ENCODE measurements around the gene RUNX1. TPM values are rescaled to one million over a fixed set of nuclear protein-coding genes. Genes with fewer than 3 reads are reported as not detected.

The RUNX1 gene
- total RNA-seq, 1 experiment from 2014 or later = 3.9 TPM

DNA sequence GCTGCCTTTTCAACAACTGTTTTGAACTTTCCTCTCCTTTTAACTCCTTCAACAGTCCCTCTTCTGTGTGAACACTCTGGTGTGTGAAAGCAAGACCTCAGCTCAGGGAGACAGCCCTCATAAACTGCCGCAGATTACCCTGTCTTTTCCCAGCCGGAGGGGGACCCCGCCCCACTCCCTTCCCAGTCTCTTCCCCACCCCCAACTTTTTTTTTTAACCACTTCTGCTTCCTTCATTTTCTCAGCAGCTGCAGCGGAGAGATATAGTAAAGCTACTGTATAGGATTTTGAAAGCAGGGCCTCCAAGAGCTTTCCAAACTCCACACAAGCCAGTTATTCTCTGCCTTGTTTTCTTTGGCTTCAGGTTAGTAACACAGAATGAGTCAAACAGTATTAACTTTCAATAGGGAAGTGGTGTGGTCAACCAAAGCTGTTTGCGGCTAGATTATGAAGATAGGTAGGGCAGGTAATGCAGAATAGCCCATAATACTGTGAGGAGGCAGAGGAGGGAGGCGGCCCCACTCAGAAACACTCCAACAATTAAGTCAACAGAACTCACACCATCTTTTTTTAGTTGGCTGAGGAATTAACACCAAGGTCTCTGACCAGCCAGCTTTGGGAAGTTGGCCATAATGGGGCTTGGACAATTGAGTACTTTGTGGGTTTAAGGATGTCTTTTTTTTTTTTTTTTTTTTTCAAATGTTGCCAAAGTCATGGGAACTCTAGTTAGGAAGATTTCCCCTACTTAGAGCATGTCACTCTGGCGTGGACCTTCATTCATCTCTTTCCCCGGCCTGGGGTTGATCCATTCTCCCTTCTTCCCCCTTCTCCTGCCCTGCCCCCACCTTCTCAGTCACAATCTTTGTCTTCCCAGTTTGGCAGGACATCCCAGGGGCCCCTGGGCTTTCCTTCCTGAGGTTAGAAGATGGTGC is 203.3 kb downstream of the RUNX1 start:
- in situ Hi-C loops (cut with HindIII; ENCODE audit: low pct_unique_long_range_greater_than_20kb, low sequenced_read_pairs) = no loop called here
- DNase-seq (ENCODE audit: low read depth, low spot score) = peak; percentile 44

DNA sequence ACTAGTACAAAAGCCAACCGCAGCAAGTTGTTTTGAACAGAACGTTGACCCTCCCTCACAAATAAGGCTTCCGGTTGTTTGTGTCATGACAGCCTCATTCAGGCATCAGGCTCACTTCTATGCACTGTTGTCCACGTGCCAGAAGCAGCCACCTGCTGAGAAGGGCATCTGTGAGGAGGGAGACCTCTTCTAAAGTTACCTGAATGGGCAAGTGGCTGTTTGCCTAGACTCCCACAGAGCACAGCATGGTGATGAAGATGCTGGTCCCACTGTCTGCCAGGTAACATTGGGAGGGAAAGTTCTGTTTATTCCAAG is 204.2 kb downstream of the RUNX1 start:
- in situ Hi-C loops (cut with HindIII; ENCODE audit: low pct_unique_long_range_greater_than_20kb, low sequenced_read_pairs) = no loop called here

DNA sequence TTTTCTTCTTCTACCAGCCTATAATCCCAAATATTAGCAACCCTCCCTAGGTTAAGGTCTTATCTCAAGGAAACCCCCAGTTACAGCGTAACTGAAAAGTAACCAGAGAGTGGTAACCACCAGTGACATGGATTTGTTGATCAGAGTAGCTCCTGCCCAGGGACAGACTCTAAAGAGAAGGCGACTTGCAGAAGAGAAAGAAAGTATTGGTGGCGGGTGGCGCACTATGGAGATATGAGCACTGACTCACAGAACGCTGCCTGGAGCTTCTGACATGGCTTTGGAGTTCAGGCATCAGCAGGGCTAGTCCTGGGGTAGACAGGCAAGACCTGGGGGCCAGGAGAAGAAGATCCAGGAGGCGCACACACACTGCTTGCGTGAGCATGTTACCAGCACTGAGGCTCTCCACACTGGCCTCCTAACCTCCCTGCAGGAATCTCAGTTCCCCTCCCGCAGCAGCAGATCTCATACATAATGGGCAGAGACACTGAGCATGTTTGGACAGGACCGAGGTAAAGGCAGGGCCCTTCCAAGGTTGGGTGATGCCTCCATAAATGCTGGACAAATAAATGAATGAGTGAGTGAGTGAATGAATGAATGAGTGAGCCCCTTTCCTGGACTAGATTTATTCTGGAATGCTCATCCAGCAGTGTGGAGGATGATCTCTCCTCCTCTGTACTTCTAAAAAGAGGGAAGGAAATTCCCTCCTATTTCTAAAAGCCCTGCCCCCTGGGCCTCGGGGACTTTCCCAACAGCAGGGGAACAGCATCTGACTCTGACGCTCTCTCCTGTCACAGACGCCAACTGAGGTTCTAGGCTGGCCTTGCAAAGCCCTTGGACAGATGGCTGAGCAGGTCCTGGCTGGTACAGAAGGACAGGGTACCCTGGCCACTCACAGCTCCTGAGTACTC is 204.8 kb downstream of the RUNX1 start:
- in situ Hi-C loops (cut with HindIII; ENCODE audit: low pct_unique_long_range_greater_than_20kb, low sequenced_read_pairs) = no loop called here
- no peak for DNase-seq (ENCODE audit: low read depth, low spot score)

More for the DNA sequence above, 204.2 kb downstream of the RUNX1 start:
- no peak for DNase-seq (ENCODE audit: low read depth, low spot score)

DNA sequence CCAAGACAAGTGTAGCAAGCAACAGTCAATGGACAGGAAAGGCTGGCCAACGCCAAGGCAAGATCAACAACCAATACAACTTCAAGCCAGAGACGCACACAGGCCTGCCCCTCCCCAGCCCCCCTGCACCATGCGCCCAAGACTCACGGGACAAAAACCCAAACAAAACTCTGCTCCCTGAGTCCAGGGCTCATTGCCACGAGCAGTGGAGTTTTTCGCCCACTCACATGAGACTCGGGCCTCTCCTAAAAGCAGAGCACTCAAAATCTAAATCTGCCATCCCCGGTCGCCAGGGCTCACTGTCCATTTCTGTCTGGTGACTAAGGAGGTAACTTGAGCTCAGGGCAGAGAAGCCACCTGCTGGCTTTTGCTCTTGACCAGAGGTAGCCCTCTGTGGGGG is 205.5 kb downstream of the RUNX1 start:
- DNase-seq (ENCODE audit: low read depth, low spot score) = no peak
- in situ Hi-C loops (cut with HindIII; ENCODE audit: low pct_unique_long_range_greater_than_20kb, low sequenced_read_pairs) = no loop called here

DNA sequence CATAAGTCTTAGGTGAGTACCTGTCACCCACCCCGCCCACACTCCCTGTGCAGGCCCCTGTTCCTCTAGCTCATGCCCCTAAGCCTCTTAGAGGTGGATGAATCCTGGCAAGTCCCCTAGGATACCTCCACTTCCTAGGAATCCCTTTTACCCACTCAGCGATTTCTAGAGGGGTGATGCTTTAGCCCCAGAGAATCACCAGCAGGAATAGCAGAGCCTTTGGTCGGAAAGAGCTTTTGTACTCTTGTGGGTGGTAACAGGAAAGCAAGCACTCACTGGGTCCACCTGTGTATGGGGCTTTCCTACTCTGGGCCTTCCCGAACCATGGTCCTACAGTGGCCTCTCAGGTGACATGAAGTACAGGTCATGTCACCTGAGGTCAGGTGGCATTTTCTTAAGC is 207.9 kb downstream of the RUNX1 start:
- no peak for DNase-seq (ENCODE audit: low read depth, low spot score)
- in situ Hi-C loops (cut with HindIII; ENCODE audit: low pct_unique_long_range_greater_than_20kb, low sequenced_read_pairs) = no loop called here

DNA sequence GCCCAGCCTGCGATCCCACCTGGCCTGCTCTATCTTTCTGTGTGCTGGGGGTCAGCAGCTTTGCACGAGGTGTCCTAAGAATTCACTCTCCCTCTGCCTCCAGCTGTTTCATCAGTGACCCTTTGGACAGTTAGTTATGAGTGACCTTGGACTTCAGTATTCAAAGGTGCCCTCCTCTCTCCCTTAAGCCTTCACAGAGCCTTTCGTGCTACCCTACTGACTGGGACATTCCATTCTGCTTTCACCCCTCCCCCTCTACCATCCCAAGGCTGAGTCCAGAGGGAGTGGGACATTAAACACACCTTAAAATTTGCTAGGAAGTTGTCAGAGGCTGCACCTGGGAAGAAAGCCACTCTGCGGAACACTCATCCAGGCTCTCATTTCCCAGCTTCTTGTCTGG is 208.4 kb downstream of the RUNX1 start:
- in situ Hi-C loops (cut with HindIII; ENCODE audit: low pct_unique_long_range_greater_than_20kb, low sequenced_read_pairs) = no loop called here
- no peak for DNase-seq (ENCODE audit: low read depth, low spot score)

DNA sequence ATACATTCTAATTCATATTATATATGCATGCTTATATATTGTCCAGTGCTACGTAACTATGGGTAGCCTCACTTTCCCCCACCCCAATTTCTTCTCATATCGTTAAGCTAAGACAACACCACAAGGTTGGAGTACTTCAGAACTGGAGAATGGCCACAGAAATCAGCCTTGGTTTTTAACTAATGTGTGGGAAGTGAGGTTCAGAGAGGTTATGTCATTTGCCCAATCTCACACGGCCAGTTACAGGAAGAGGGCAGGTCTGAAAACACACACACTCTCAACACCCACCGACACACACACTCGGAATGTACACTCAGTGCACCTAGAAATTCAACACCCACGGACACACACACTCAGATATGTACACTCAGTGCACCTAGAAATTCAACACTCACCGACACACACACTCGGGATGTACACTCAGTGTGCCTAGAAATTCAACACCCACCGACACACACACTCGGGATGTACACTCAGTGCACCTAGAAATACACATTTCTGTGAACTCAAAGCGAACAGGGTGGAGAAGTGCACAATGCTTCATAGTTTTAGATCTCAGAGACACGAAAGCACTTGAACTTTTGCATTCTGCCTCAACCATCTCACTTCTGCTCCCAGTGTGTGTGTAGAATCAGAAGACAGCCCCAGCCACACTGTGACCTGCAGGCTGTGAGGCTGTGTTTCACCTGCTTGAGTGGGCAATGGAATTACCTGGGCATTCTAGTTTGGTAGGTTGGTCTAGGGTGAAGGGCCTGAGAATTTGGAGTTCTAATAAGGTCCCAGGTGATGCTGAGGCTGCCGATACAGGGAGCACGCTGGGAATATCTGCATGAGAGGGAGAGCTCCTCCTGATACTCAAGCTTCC is 209.9 kb downstream of the RUNX1 start:
- in situ Hi-C loops (cut with HindIII; ENCODE audit: low pct_unique_long_range_greater_than_20kb, low sequenced_read_pairs) = no loop called here
- no peak for DNase-seq (ENCODE audit: low read depth, low spot score)

DNA sequence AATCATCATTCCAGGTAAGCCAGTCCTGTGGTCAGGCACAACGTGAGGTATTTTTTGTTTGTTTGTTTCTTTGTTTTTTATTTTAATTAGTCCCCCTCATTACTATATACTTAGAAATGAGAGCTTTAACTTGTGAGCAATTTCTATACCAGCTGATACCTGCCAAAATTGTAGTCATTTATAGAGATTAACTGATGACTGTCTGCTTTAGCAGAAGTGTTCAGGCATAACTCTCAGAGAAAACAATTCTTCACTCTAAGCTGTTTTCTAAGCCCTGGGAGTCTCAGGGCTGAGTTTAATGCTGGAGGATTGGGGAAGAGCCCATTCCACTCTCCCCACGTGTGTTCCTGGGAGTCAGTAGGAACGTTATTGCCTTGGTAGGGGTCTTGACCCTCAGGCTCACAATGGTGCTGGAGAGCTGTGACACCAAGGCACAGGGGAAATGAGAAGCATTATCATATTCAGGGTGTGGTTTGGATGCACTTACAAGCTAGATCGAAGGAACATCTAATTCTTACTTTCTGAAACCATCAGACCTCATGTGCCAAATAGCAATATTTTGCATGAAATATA is 212.1 kb downstream of the RUNX1 start:
- in situ Hi-C loops (cut with HindIII; ENCODE audit: low pct_unique_long_range_greater_than_20kb, low sequenced_read_pairs) = no loop called here
- DNase-seq (ENCODE audit: low read depth, low spot score) = no peak

DNA sequence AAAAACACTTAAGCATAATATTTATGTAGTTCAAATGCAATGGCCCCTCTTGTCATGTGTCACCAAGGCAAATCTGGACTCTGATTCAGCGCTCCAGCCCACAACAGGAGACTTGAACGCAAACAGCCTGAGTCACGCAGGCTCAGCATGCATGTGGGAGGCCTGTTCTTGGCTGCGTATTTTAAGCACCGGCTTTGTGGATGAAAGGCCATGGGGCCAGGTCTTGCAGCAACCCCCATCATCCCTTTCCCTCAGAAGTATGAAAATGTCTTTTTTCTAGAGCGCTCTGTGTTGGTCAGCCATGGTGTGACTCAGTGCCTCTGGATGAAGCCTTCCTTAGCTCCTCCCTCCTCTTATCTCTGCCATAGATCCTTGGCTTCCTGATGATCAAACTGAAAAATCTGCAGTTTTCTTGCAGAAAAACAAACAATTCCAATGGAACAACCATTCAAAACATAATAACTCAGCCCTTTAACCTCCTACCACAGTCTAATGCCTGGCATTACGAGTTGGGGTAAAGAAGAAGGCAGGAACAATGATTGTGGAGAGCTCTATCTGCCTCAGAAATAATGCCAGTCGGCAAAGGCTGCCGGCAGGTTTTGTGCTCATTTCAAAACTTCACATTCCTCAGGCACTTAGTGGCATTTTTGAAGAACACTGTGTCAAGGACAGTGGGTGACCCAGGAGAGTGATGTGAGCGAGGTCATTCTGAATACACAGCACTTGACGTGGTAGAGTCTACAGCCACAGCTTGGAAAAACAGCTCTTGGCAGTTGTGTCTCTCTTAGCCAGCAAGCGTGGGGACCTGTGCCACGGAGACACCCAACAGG is 212.8 kb downstream of the RUNX1 start:
- in situ Hi-C loops (cut with HindIII; ENCODE audit: low pct_unique_long_range_greater_than_20kb, low sequenced_read_pairs) = no loop called here
- no peak for DNase-seq (ENCODE audit: low read depth, low spot score)

DNA sequence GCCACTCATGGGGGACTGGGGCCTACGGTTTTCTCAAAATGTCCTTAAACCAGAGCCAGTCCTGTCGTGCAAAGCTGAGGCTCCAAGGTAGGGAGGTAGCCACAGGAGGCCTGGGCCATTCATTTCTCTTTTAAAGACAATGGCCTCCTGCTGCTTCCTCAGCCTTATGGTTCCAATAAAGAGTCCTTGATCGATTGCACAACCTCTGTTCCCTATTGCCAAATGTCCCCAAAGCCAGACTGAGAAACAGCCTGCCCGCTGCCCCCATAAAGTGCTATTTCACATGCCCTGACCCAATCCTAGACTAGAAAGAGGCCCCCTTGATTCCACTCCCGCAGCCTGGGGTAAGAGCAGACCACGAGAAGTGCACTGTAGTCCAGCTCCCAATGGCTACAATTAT is 213.6 kb downstream of the RUNX1 start:
- DNase-seq (ENCODE audit: low read depth, low spot score) = no peak
- in situ Hi-C loops (cut with HindIII; ENCODE audit: low pct_unique_long_range_greater_than_20kb, low sequenced_read_pairs) = no loop called here

DNA sequence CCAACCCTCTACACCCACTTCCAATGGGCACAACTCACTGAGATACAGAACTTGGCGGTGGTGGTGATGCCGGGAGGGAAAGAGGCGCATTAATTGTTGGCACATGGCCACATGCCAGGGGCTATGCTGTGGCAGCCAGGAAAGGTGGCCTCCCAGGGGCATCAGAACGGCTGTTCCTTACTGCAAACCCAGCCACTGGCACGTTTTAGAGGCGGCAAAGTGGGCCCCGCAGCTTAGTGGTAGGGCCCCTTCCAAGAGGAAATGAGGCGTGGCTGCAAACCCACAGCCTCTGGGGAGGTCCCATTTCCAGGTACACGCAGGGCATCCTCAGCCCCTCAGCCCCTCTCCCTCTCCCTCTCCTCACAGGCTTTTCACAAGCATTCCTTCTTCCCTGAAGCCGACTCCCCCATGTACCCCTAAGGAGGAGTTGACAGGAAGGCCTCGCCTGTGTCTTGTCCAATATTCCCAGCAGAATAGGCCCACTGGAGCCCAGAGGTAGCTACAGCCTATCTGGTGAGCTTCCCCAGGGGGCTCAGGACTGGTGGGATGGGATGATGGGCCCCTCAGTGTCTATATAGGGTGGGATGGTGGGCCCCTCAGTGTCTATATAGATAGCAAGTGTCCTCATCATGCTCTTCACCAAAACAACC is 214.1 kb downstream of the RUNX1 start:
- in situ Hi-C loops (cut with HindIII; ENCODE audit: low pct_unique_long_range_greater_than_20kb, low sequenced_read_pairs) = no loop called here
- DNase-seq (ENCODE audit: low read depth, low spot score) = no peak

DNA sequence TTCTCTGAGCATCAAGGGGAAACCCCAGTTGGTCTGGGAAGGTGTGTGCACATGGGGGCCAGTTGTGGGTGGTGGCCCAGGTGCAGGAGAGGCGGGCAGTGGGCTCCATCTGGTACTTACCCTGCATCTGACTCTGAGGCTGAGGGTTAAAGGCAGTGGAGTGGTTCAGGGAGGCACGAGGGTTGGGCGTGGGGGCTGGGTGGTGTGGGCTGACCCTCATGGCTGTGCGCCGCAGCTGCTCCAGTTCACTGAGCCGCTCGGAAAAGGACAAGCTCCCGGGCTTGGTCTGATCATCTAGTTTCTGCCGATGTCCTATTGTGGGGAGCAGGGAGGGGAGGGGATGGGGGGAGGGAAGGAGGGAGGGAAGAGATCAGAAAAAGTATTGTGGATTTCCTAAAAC is 214.8 kb downstream of the RUNX1 start:
- in situ Hi-C loops (cut with HindIII; ENCODE audit: low pct_unique_long_range_greater_than_20kb, low sequenced_read_pairs) = no loop called here
- no peak for DNase-seq (ENCODE audit: low read depth, low spot score)

DNA sequence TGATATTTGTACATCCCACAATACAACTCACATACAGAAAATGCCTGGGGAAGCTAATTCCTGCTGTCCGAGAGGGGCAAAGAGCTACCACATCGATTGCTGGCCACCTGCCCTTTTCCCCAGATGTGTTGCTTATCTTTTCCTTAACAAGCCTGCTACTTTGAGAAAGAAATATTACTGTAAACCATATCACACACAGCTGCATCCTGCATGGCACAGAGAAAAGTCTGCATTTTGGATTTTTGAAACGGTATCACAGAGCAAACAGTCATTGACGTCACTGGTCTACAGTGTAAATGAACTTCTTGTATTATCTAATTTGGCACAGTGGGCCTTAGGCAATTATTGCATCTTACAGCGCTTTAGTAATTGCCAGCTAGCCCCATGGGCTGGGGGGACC is 215.6 kb downstream of the RUNX1 start:
- DNase-seq (ENCODE audit: low read depth, low spot score) = no peak
- in situ Hi-C loops (cut with HindIII; ENCODE audit: low pct_unique_long_range_greater_than_20kb, low sequenced_read_pairs) = no loop called here

DNA sequence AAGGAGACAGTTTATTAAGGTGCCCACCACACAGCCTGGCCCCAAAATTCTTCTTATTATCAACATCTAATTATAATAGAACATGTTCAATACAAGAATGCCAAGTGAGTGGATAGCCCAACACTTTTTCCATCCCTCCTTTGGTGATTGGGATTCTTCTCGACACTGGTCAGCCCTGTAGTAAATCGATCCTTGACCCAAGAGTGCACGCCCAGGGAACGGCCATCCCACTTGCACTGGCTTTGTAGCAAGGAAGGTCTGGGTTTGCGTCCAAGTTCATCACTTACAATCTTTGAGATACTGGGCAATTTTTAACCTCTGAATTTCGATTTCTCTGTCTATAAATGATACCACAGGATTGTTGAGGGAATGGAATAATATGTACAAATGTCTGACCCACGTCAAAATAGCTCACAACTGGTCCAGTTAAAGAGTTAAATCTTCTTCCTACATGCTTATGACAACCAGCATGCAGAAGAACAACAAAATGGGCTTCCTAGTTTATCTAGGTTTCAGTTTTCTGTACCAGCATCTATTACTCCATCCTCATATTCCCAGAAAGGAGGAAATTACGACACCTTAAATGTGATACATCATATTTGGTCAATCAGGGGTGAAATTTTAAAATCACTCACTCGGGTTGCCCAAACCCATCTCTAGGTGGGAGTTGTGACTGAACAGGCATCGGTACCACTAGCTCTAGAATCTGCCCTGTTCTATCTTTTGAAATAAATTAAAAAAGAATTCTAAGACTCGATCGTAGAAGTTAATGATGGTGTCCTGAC is 218.5 kb downstream of the RUNX1 start:
- DNase-seq (ENCODE audit: low read depth, low spot score) = no peak
- in situ Hi-C loops (cut with HindIII; ENCODE audit: low pct_unique_long_range_greater_than_20kb, low sequenced_read_pairs) = no loop called here

DNA sequence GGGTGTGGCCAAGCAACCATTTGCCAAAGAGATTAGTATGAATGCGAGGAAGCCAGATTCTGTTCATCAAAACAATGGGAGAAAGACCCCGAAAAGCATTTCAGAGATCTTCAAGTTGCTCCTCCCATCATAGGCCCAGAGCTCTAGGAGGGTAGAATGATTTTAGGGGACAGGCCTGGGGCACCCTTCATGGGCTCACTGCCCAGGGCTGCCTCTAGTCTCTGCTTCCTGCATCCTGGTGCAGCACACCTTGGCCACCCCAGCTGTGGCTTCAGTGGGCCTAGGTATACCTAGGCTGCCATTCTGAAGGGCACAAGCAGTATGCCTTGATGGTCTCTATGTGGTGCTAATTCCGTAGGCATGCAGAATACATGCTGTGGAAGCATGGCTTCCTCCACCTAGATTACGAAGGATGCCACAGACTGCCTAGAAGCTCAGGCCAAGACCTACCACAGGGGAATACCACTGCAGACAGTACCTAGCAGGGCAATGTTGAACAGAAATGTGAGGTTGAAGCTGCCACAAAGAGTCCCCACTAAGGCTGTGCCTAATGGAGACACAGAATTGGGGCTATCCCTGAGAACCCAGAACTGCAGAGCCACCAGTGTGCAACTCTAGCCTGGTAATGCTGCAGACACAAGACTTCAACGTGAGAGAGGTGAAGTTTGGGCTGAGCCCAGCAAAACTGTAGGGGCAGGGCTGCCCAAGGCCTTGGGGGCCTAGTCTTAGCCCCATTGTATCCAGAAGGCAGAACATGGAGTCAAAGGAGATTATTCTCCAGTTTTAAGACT is 221.5 kb downstream of the RUNX1 start:
- in situ Hi-C loops (cut with HindIII; ENCODE audit: low pct_unique_long_range_greater_than_20kb, low sequenced_read_pairs) = no loop called here
- no peak for DNase-seq (ENCODE audit: low read depth, low spot score)

Data from SK-MEL-5 (cell line).